Hypothalamus (tissue), 51 donors: Measurements from ENCODE around the gene NAP1L5.

Experiments
- DNase-seq, 51 donors: peaks; one replicate each; lab custom pipeline; 2025; lab: John Stamatoyannopoulos, UW

The NAP1L5 gene

GRCh38 chr4:88697588-88698329 lies at the start of gene NAP1L5:
TSS of gene NAP1L5 (minus strand) at chr4:88697829. CDS start at chr4:88697754, 75 bp downstream.
- DNase-seq = peak in 40 of 51 donors; percentile 10 to 75 (median 54)

- no peak for DNase-seq
These were observed 49.7 kb upstream of the NAP1L5 start for GRCh38 chr4:88747351-88747750.

- no peak for DNase-seq
These were observed 48.6 kb upstream of the NAP1L5 start for GRCh38 chr4:88746206-88746605.

- DNase-seq = no peak
These were observed 48.0 kb upstream of the NAP1L5 start for GRCh38 chr4:88745581-88746163.

- no peak for DNase-seq
These were observed 47.5 kb upstream of the NAP1L5 start for GRCh38 chr4:88745175-88745574.

GRCh38 chr4:88744609-88745008 lies 47.0 kb upstream of the NAP1L5 start:
- DNase-seq = no peak

GRCh38 chr4:88743696-88744095 lies 46.1 kb upstream of the NAP1L5 start:
- no peak for DNase-seq

GRCh38 chr4:88742561-88742960 lies 44.9 kb upstream of the NAP1L5 start:
- DNase-seq = no peak

GRCh38 chr4:88738180-88738579 lies 40.6 kb upstream of the NAP1L5 start:
- DNase-seq = no peak

- peak in 1 of 51 donors; percentile 15 for DNase-seq
These were observed 39.8 kb upstream of the NAP1L5 start for GRCh38 chr4:88737307-88737941.

- DNase-seq = no peak
These were observed 38.6 kb upstream of the NAP1L5 start for GRCh38 chr4:88736264-88736663.

GRCh38 chr4:88735564-88735963 lies 37.9 kb upstream of the NAP1L5 start:
- DNase-seq = no peak

- peak in 1 of 51 donors; percentile 35 for DNase-seq
These were observed 36.8 kb upstream of the NAP1L5 start for GRCh38 chr4:88734403-88734949.

GRCh38 chr4:88732714-88733368 lies 35.2 kb upstream of the NAP1L5 start:
- no peak for DNase-seq

GRCh38 chr4:88731381-88731780 lies 33.8 kb upstream of the NAP1L5 start:
- no peak for DNase-seq

- DNase-seq = no peak
These were observed 33.2 kb upstream of the NAP1L5 start for GRCh38 chr4:88730811-88731210.

GRCh38 chr4:88729146-88729760 lies 31.6 kb upstream of the NAP1L5 start:
- DNase-seq = no peak

GRCh38 chr4:88728146-88728545 lies 30.5 kb upstream of the NAP1L5 start:
- peak in 7 of 51 donors; percentile 2 to 41 (median 16) for DNase-seq

- peak in 5 of 51 donors; percentile 4 to 21 (median 19) for DNase-seq
These were observed 28.4 kb upstream of the NAP1L5 start for GRCh38 chr4:88725986-88726385.

GRCh38 chr4:88725143-88725542 lies 27.5 kb upstream of the NAP1L5 start:
- no peak for DNase-seq

- no peak for DNase-seq
These were observed 26.8 kb upstream of the NAP1L5 start for GRCh38 chr4:88724406-88724805.
